Suprapubic skin (tissue), 4 donors: Measurements from ENCODE around the gene MPP3.
A peak's percentile ranks its signal among the peaks of the same experiment; 100 is the strongest.

Experiments used
- CTCF ChIP-seq, 2 donors: fragments of 200-600 bp in 1 of 2; fragments of 450-650 bp in 1 of 2; sonication (generic) in 1 of 2; IDR thresholded peaks; one replicate each; pipeline ENCODE4 v1.5.1; 2016 to 2019; ENCODE audit warnings: antibody characterized with exemption in 2 of 2, mild to moderate bottlenecking in 1 of 2, moderate library complexity in 1 of 2
- EP300 ChIP-seq: sonication (generic); formaldehyde crosslinking; IDR thresholded peaks from one replicate; pipeline ENCODE4 v1.6.1; 2017; ENCODE audit warnings: antibody characterized with exemption
- POLR2A ChIP-seq, 2 donors: fragments of 450-650 bp; IDR thresholded peaks; one replicate each; pipeline ENCODE4 v1.6.1; 2017; ENCODE audit warnings: antibody characterized with exemption in 2 of 2, mild to moderate bottlenecking in 2 of 2, moderate library complexity in 2 of 2
- POLR2AphosphoS5 ChIP-seq, 3 donors: sonication (generic); formaldehyde crosslinking; IDR thresholded peaks; one replicate each; pipeline ENCODE4 v1.6.1; 2017; ENCODE audit warnings: antibody characterized with exemption in 3 of 3

GRCh38 chr17:43779145-43780125 lies 53.5 kb downstream of the MPP3 start:
- peak in 1 of 2 donors; percentile 19 for TF ChIP-seq CTCF (IDR thresholded peaks at IDR 0.05)
- TF ChIP-seq POLR2A (IDR thresholded peaks at IDR 0.05), result no peak
- TF ChIP-seq EP300, result no peak
- TF ChIP-seq POLR2AphosphoS5 (IDR thresholded peaks at IDR 0.05), result no peak
